ENCODE data around the gene DDOST. TPM values are rescaled to one million over a fixed set of nuclear protein-coding genes. Genes with fewer than 3 reads are reported as not detected.

DDOST gene
- total RNA-seq, 3 donors from 2014 or later = 103 to 263 (median 159) TPM

DNA sequence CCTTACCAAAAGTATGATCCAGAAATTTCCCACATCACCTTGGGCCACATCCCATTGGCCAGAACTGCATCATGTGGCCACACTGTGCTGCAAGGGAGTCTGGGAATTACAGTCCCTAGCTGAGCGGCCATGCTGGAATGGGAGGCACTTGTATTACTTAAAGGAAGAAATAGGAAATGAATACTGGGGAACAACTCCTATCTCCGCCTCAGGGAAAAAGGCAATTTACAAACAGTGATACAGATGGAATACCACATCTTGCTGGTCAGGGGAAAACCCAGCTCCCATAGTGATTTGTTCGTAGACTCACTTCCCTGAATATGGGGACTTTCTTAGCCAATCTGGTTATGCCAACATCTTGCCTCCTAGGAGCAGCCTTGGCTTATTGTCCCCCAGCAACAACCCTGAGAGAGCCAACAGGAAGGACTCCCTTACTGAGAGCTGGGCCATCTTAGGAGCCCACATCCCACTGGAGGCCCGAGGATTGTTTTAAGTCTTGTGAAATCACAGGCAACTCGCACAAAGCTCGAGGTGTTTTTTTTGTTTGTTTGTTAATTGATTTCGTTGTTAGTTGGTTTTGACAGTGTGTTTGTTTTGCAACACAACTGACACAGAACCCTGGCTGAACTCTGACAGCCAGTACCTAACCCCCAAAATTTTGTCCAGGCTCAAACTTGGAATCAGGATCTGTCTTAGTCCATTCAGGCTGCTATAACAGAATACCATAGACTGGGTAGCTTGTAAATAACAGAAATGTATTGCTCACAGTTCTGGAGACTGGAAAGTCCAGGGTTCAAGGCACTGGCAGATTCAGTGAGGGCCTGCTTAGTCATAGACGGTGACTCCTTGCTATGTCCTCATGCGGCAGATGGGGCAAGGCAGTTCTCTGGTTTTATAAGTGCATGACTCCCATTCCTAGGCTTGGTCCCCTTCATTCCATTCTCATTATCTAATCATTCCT, 57.4 kb downstream of the DDOST start:
- no peak for DNase-seq
- TF ChIP-seq CTCF (IDR thresholded peaks at IDR 0.05) = no peak
- intact Hi-C loops (cut with DNase I, micrococcal nuclease) = no loop called here
- peaks cover 5% of the 10 kb centered on the region for H3K4me1 ChIP-seq (ENCODE audit: low read depth)
- ATAC-seq = peak; percentile 82
- no peaks in the 10 kb centered on the region for H3K9me3 ChIP-seq
- H3K4me3 ChIP-seq = no peak overlapping the region
- H3K36me3 ChIP-seq (ENCODE audit: low read depth) = no peaks in the 10 kb centered on the region

DNA sequence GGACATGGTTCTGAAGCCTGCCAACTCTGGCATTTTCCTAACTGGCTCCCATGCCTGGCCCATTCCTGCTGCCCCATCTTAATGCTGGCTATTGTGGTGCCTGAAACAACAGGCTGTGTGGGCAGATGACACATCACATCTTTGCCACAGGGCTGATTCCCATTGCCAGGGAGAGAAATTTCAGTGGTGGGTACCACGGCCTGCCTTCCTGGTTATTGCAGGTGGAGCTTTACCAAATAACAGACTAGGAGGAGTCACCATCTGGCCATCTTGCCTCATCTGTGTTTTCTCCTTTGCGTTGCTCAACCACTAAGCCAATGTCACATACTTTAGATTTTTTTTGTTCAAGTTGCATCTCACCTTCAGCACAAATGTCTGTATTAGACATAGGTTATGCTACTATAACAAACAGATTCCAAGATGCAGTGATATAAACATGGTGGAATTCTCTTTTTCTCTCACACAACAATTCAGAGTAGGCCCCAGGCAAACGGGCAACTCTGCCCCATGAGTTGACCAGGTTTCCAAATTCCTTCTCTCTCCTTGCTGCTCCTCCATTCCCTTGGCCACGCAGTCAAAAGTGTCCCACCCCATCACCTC, 58.2 kb downstream of the DDOST start:
- no peak for DNase-seq
- ATAC-seq = no peak
- intact Hi-C loops (cut with DNase I, micrococcal nuclease) = no loop called here
- H3K36me3 ChIP-seq (ENCODE audit: low read depth) = no peaks in the 10 kb centered on the region
- H3K9me3 ChIP-seq = no peaks in the 10 kb centered on the region
- TF ChIP-seq CTCF (IDR thresholded peaks at IDR 0.05) = no peak
- peaks cover 5% of the 10 kb centered on the region for H3K4me1 ChIP-seq (ENCODE audit: low read depth)
- H3K4me3 ChIP-seq = no peak overlapping the region

Other genes starting within 250 kb of the DDOST start
- 100 to 1,000 TPM; 162 to 274 (median 163) TPM for gene CAMK2N1, start 175.2 kb downstream of the DDOST start, total RNA-seq
- 10 to 100 TPM; 31.5 to 44.9 (median 44.7) TPM for gene MUL1, start 153.2 kb downstream of the DDOST start, total RNA-seq
- under 1 TPM; 0.14 to 0.92 (median 0.43) TPM for gene FAM43B, start 108.8 kb downstream of the DDOST start, total RNA-seq
- 10 to 100 TPM; 33.9 to 63.8 (median 60.9) TPM for gene CDA, start 72.3 kb downstream of the DDOST start, total RNA-seq
- gene PINK1, start 27.9 kb downstream of the DDOST start, total RNA-seq = 100 to 1,000 TPM in 2 of 3 donors, 10 to 100 TPM in 1; 75.4 to 141 (median 111) TPM
- gene KIF17, start 56.6 kb upstream of the DDOST start, total RNA-seq = under 1 TPM; 0.20 to 0.63 (median 0.53) TPM
- under 1 TPM in 2 of 3 donors, not detected in 1; 0.07 to 0.09 TPM for gene SH2D5, start 71.3 kb upstream of the DDOST start, total RNA-seq
- 100 to 1,000 TPM; 168 to 276 (median 246) TPM for gene HP1BP3, start 125.9 kb upstream of the DDOST start, total RNA-seq